ENCODE data around the gene UCK2. TPM values are rescaled to one million over a fixed set of nuclear protein-coding genes. Genes with fewer than 3 reads are reported as not detected.

Gene UCK2
- total and polyA plus RNA-seq, 10 of the 15 experiments (the other 5 are each of a cell fraction or from before 2014, with no cell fraction given) = 55.3 to 106 (median 84.9) TPM

DNA sequence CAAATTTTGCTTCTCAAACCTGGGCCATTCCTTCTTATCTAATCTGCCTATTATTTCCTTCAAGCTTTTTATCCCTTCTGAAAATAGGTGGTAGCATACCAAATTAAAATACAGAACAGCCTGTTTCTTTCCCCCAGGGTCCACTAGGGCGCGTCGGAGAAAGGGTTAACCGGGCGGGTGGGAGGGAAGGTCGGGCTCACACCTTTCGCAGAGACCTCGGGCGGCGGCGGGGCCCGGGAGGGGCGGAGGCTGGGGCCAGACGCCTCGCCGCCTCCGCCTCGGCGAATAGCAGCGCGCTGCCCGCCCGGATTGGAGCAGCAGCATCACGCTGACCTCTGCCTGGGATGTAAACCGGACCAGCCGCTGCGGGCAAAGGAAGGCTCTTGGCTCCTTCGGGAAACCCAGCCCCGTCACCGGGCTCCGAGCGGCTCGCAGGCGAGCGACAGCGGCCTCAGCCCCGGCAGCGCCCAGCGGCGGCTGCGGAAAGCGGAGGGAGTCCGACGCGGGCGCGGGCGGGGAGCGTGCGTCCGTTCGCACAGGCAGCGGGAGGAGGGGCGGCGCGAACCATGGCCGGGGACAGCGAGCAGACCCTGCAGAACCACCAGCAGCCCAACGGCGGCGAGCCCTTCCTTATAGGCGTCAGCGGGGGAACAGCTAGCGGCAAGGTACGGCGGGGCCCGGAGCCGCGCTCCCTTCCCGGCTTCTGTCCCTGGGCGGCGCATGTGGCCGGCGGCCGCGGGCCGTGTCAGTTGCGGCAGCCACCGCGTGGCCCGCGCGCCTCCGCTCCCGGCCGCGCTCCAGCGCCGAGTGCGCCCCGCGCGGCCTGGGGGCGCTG lies at the start of gene UCK2 (continued):
- TF ChIP-seq CREB1 (IDR thresholded peaks at IDR 0.05; ENCODE audit: low read depth) (0 out of 2 replicates have a peak, but pooled peaks have one; percentile 8), KDM1A (IDR thresholded peaks at IDR 0.05; ENCODE audit: borderline replicate concordance) (no peak), EP300 (IDR thresholded peaks at IDR 0.05; ENCODE audit: borderline replicate concordance in 1 of 2, control insufficient read depth in 1 of 2, low read depth in 2 of 2, low read length in 2 of 2) (no peak), RB1 (IDR thresholded peaks at IDR 0.05; ENCODE audit: borderline replicate concordance) (peak; percentile 82; the same call in 1 of the 2 replicates), RUNX3 (IDR thresholded peaks at IDR 0.05; ENCODE audit: low read length) (peak; percentile 26; the same call in 1 of the 2 replicates), RCOR1 (conservative IDR thresholded peaks at IDR 0.05; ENCODE audit: low read depth, low read length) (no peak), CBFB (IDR thresholded peaks at IDR 0.05; ENCODE audit: low read depth) (peak; percentile 11; the same call in 1 of the 2 replicates), POU2F2 (IDR thresholded peaks at IDR 0.05; ENCODE audit: borderline replicate concordance, low read depth, low read length) (0 out of 3 replicates have a peak, but pooled peaks have one; percentile 9), CREM (IDR thresholded peaks at IDR 0.05; ENCODE audit: low read depth) (peak; percentile 39; the same call in 1 of the 2 replicates), SMAD1 (IDR thresholded peaks at IDR 0.05; ENCODE audit: low read depth, partially characterized antibody) (no peak), GATAD2B (conservative IDR thresholded peaks at IDR 0.05; ENCODE audit: low read depth) (peak; percentile 90), ZNF217 (IDR thresholded peaks at IDR 0.05) (0 out of 2 replicates have a peak, but pooled peaks have one; percentile 36)
- TF ChIP-seq, protein P1, sequence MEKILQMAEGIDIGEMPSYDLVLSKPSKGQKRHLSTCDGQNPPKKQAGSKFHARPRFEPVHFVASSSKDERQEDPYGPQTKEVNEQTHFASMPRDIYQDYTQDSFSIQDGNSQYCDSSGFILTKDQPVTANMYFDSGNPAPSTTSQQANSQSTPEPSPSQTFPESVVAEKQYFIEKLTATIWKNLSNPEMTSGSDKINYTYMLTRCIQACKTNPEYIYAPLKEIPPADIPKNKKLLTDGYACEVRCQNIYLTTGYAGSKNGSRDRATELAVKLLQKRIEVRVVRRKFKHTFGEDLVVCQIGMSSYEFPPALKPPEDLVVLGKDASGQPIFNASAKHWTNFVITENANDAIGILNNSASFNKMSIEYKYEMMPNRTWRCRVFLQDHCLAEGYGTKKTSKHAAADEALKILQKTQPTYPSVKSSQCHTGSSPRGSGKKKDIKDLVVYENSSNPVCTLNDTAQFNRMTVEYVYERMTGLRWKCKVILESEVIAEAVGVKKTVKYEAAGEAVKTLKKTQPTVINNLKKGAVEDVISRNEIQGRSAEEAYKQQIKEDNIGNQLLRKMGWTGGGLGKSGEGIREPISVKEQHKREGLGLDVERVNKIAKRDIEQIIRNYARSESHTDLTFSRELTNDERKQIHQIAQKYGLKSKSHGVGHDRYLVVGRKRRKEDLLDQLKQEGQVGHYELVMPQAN (conservative IDR thresholded peaks at IDR 0.05) = peak; percentile 90
- TF ChIP-seq, protein P2, sequence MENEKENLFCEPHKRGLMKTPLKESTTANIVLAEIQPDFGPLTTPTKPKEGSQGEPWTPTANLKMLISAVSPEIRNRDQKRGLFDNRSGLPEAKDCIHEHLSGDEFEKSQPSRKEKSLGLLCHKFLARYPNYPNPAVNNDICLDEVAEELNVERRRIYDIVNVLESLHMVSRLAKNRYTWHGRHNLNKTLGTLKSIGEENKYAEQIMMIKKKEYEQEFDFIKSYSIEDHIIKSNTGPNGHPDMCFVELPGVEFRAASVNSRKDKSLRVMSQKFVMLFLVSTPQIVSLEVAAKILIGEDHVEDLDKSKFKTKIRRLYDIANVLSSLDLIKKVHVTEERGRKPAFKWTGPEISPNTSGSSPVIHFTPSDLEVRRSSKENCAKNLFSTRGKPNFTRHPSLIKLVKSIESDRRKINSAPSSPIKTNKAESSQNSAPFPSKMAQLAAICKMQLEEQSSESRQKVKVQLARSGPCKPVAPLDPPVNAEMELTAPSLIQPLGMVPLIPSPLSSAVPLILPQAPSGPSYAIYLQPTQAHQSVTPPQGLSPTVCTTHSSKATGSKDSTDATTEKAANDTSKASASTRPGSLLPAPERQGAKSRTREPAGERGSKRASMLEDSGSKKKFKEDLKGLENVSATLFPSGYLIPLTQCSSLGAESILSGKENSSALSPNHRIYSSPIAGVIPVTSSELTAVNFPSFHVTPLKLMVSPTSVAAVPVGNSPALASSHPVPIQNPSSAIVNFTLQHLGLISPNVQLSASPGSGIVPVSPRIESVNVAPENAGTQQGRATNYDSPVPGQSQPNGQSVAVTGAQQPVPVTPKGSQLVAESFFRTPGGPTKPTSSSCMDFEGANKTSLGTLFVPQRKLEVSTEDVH (IDR thresholded peaks at IDR 0.05; ENCODE audit: low read depth, partially characterized antibody) = no peak
- TF ChIP-seq, protein P3, sequence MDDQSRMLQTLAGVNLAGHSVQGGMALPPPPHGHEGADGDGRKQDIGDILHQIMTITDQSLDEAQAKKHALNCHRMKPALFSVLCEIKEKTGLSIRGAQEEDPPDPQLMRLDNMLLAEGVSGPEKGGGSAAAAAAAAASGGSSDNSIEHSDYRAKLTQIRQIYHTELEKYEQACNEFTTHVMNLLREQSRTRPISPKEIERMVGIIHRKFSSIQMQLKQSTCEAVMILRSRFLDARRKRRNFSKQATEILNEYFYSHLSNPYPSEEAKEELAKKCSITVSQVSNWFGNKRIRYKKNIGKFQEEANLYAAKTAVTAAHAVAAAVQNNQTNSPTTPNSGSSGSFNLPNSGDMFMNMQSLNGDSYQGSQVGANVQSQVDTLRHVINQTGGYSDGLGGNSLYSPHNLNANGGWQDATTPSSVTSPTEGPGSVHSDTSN (IDR thresholded peaks at IDR 0.05; ENCODE audit: insufficient replicate concordance, low read depth, low read length) = no peak
- TF ChIP-seq, protein P4, sequence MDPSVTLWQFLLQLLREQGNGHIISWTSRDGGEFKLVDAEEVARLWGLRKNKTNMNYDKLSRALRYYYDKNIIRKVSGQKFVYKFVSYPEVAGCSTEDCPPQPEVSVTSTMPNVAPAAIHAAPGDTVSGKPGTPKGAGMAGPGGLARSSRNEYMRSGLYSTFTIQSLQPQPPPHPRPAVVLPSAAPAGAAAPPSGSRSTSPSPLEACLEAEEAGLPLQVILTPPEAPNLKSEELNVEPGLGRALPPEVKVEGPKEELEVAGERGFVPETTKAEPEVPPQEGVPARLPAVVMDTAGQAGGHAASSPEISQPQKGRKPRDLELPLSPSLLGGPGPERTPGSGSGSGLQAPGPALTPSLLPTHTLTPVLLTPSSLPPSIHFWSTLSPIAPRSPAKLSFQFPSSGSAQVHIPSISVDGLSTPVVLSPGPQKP (IDR thresholded peaks at IDR 0.05; ENCODE audit: low read depth, low read length) = 0 out of 2 replicates have a peak, but pooled peaks have one; percentile 37
- TF ChIP-seq, protein P5, sequence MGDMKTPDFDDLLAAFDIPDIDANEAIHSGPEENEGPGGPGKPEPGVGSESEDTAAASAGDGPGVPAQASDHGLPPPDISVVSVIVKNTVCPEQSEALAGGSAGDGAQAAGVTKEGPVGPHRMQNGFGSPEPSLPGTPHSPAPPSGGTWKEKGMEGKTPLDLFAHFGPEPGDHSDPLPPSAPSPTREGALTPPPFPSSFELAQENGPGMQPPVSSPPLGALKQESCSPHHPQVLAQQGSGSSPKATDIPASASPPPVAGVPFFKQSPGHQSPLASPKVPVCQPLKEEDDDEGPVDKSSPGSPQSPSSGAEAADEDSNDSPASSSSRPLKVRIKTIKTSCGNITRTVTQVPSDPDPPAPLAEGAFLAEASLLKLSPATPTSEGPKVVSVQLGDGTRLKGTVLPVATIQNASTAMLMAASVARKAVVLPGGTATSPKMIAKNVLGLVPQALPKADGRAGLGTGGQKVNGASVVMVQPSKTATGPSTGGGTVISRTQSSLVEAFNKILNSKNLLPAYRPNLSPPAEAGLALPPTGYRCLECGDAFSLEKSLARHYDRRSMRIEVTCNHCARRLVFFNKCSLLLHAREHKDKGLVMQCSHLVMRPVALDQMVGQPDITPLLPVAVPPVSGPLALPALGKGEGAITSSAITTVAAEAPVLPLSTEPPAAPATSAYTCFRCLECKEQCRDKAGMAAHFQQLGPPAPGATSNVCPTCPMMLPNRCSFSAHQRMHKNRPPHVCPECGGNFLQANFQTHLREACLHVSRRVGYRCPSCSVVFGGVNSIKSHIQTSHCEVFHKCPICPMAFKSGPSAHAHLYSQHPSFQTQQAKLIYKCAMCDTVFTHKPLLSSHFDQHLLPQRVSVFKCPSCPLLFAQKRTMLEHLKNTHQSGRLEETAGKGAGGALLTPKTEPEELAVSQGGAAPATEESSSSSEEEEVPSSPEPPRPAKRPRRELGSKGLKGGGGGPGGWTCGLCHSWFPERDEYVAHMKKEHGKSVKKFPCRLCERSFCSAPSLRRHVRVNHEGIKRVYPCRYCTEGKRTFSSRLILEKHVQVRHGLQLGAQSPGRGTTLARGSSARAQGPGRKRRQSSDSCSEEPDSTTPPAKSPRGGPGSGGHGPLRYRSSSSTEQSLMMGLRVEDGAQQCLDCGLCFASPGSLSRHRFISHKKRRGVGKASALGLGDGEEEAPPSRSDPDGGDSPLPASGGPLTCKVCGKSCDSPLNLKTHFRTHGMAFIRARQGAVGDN (IDR thresholded peaks at IDR 0.05) = peak; percentile 62; the same call in 1 of the 2 replicates
